HG03097 (cell line): Measurements from ENCODE around the gene FOLR2.
"Not testable (repeated sequence)": the region's sequence is repeated elsewhere in the genome, so short reads cannot be mapped to it uniquely, and the experiment has no call there.

ENCODE experiments used
- ATAC-seq: cut with Tn5 transposase; IDR thresholded peaks from one replicate; pipeline ENCODE4 v1.9.1; 2021; ENCODE audit not compliant: unreplicated experiment, low FRiP score

FOLR2 gene

DNA sequence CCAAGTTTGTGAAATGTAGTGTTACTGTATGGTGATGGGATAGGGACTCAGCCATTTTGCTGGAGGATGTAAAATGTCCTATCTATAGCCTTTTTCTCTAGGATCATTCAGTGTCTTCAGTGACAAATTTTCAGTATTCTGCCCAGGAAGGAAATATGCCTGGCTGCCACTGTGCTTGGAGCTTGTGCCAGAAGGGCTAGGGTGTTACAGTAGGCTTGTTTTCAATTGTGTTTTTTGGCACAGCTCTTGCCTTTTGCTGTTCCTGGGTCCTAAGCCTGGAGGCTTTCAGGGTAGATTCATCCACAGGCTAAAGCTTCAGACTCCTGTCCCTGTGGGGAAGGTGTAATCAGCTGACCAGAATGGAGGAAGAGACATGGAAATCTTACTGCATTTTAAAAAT lies 49.4 kb downstream of the FOLR2 start:
- ATAC-seq, result no peak

DNA sequence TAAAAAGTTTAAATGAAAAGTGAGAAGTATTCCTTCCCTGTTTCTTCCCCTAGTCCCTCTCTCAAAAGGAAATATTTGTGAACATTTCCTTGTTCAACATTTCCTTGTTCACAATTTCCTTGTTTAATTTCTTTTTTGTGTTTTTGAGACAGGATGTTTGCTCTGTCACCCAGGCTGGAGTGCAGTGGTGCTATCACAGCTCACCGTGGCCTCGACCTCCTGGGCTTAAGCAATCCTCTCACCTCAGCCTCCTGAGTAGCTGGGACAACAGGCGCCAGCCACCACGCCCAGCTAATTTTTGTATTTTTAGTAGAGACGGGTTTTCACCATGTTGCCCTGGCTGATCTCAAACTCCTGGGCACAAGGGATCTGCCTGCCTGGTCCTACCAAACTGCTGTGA lies 50.4 kb downstream of the FOLR2 start:
- ATAC-seq, result not testable (repeated sequence)

DNA sequence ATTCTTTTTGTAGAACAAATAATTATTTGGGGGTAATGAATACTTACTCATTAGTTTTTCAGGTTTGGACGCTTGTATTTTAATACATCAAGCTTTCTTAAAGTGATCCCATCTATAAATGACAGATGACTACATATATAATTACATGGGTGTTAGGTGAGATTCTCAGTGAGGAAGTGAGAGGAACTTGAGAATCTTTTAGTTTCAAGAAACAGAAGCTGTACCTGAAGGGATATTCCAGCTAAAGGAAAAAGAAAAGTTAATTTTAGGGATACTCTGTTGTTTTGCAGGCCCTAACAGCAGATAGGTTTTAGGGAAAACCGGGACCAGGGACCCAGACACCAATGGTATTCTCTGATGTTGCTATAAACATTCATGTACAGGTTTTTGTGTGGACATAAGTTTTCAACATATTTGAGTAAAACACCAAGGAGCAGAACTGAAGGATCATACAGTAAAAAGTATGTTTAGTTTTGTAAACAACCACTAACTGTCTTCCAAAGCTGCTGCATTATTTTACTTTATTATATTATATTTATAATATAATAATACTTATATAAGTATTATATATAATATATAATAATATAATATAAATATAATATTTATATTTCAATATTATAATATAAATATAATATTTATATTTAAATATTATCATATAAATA lies 51.5 kb downstream of the FOLR2 start:
- no peak for ATAC-seq
